Fibroblast of lung (primary cell): ENCODE measurements around the gene GLG1.

Experiments
- CTCF ChIP-seq, 2 donors: IDR thresholded peaks in 1 of 2; conservative IDR thresholded peaks in 1 of 2; 1 replicate in 1 of 2; 2 replicates in 1 of 2; pipeline ENCODE4 v1.5.1; 2011 to 2012; ENCODE audit warnings: low read length in 2 of 2, control low read depth in 1 of 2, inconsistent platforms in 1 of 2, low read depth in 1 of 2, mild to moderate bottlenecking in 1 of 2
- EZH2 ChIP-seq: IDR thresholded peaks from 2 replicates; pipeline ENCODE4 v1.5.1; 2012; ENCODE audit warnings: low read length, control low read depth, mild to moderate bottlenecking; ENCODE audit errors: missing control alignments

GRCh38 chr16:74524117-74524516 lies 82.8 kb downstream of the GLG1 start:
- TF ChIP-seq CTCF (conservative IDR thresholded peaks at IDR 0.05 in 1 of 2, IDR thresholded peaks at IDR 0.05 in 1 of 2; ENCODE audit: low read depth in 1 of 2, low read length in 2 of 2) = no peak
- TF ChIP-seq EZH2 = no peak
